ENCODE data around the gene XK.

Gene XK

GRCh38 chrX:37697169-37697760 is 11.7 kb downstream of the XK start:
- no peak overlapping the region for H3K27ac ChIP-seq
- H3K9ac ChIP-seq, result no peak overlapping the region
- TF ChIP-seq CTCF (conservative IDR thresholded peaks at IDR 0.05; ENCODE audit: low read depth, low read length), result no peak
- no peaks in the 10 kb centered on the region for H3K27me3 ChIP-seq (ENCODE audit: insufficient read depth, low read depth)
- H2AFZ ChIP-seq (ENCODE audit: low read depth), result no peak overlapping the region
- no peaks in the 10 kb centered on the region for H3K79me2 ChIP-seq (ENCODE audit: insufficient read depth, low read depth)
- no peak overlapping the region for H3K4me3 ChIP-seq (IDR thresholded peaks at IDR 0.05; ENCODE audit: insufficient read depth, low read depth, low read length)
- no peaks in the 10 kb centered on the region for H4K20me1 ChIP-seq (ENCODE audit: insufficient read depth)
- no peaks in the 10 kb centered on the region for H3K4me1 ChIP-seq (ENCODE audit: low read depth, poor library complexity, severe bottlenecking)
- no peak overlapping the region for H3K4me2 ChIP-seq
- no peaks in the 10 kb centered on the region for H3K36me3 ChIP-seq (ENCODE audit: insufficient read depth)

DNA sequence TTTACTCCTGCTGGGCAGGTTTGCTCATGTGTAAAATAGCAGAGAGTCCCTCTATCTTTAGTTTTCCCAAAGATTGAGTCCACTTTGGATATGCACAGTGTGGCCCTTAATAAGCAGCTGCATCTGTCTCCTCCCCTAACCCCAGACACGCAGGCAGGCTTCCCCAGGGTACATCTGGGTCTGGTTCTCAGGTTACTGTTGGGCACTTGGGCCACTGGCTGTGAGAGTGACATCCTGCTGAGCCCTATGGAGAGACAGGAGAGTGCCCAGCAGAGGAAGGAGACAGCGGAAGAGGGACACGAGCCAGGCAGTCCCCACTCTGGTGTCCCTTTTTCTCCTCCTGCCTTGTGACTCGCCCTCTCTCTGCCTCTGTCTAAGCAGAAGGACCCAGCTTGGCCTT is 16.0 kb downstream of the XK start:
- Histone ChIP-seq H3K4me3 (IDR thresholded peaks at IDR 0.05; ENCODE audit: insufficient read depth, low read depth, low read length) (no peak overlapping the region), H4K20me1 (ENCODE audit: insufficient read depth) (no peaks in the 10 kb centered on the region), H3K4me2 (no peak overlapping the region), H3K9ac (no peak overlapping the region), H2AFZ (ENCODE audit: low read depth) (no peak overlapping the region), H3K36me3 (ENCODE audit: insufficient read depth) (no peaks in the 10 kb centered on the region), H3K27ac (no peak overlapping the region), H3K4me1 (ENCODE audit: low read depth, poor library complexity, severe bottlenecking) (no peaks in the 10 kb centered on the region), H3K27me3 (ENCODE audit: insufficient read depth, low read depth) (no peaks in the 10 kb centered on the region), H3K79me2 (ENCODE audit: insufficient read depth, low read depth) (no peaks in the 10 kb centered on the region)
- no peak for TF ChIP-seq CTCF (conservative IDR thresholded peaks at IDR 0.05; ENCODE audit: low read depth, low read length)

- no peak overlapping the region for H3K27ac ChIP-seq
- H3K79me2 ChIP-seq (ENCODE audit: insufficient read depth, low read depth), result no peaks in the 10 kb centered on the region
- no peak overlapping the region for H2AFZ ChIP-seq (ENCODE audit: low read depth)
- H3K4me2 ChIP-seq, result no peak overlapping the region
- TF ChIP-seq CTCF (conservative IDR thresholded peaks at IDR 0.05; ENCODE audit: low read depth, low read length), result no peak
- H3K27me3 ChIP-seq (ENCODE audit: insufficient read depth, low read depth), result no peaks in the 10 kb centered on the region
- no peak overlapping the region for H3K9ac ChIP-seq
- no peaks in the 10 kb centered on the region for H3K4me1 ChIP-seq (ENCODE audit: low read depth, poor library complexity, severe bottlenecking)
- H4K20me1 ChIP-seq (ENCODE audit: insufficient read depth), result no peaks in the 10 kb centered on the region
- H3K36me3 ChIP-seq (ENCODE audit: insufficient read depth), result no peaks in the 10 kb centered on the region
- no peak overlapping the region for H3K4me3 ChIP-seq (IDR thresholded peaks at IDR 0.05; ENCODE audit: insufficient read depth, low read depth, low read length)
Observed at GRCh38 chrX:37711991-37712390, 26.4 kb downstream of the XK start.

DNA sequence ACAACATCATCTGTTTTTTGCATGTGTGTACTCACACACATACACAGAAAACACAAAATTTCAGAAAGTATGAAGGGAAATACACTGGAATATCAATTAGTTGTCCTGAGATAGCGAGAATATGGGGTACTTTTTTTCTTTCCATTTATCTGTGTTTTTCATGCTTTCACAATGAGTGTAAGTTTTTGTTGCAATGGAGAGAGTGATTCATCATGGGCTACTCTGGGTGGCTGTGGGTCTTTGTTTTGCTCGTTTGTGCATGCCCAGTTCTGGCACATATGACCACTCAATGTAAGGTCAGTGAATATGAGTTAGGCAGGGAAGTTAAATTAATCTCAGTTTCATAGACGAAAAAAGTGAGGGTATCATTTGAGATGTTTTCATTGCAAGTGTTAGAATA is 26.9 kb downstream of the XK start:
- no peaks in the 10 kb centered on the region for H3K79me2 ChIP-seq (ENCODE audit: insufficient read depth, low read depth)
- H2AFZ ChIP-seq (ENCODE audit: low read depth), result no peak overlapping the region
- no peak overlapping the region for H3K27ac ChIP-seq
- H3K4me2 ChIP-seq, result no peak overlapping the region
- no peak overlapping the region for H3K4me3 ChIP-seq (IDR thresholded peaks at IDR 0.05; ENCODE audit: insufficient read depth, low read depth, low read length)
- H3K36me3 ChIP-seq (ENCODE audit: insufficient read depth), result no peaks in the 10 kb centered on the region
- no peaks in the 10 kb centered on the region for H4K20me1 ChIP-seq (ENCODE audit: insufficient read depth)
- no peak overlapping the region for H3K9ac ChIP-seq
- H3K4me1 ChIP-seq (ENCODE audit: low read depth, poor library complexity, severe bottlenecking), result no peaks in the 10 kb centered on the region
- no peak for TF ChIP-seq CTCF (conservative IDR thresholded peaks at IDR 0.05; ENCODE audit: low read depth, low read length)
- no peaks in the 10 kb centered on the region for H3K27me3 ChIP-seq (ENCODE audit: insufficient read depth, low read depth)
